ENCODE measurements around the gene PKD1L1. TPM values are rescaled to one million over a fixed set of nuclear protein-coding genes. Genes with fewer than 3 reads are reported as not detected.

PKD1L1 gene
- total and polyA plus RNA-seq, 4 donors: 0.52 to 1.2 TPM; not detected in 2

- Histone ChIP-seq H3K4me1 (ENCODE audit: control insufficient read depth in 1 of 2, insufficient read depth in 2 of 2, low read length in 2 of 2) (peaks cover 0 to 2% of the 10 kb centered on the region in 2 donors), H3K9me3 (ENCODE audit: control insufficient read depth, low read length) (no peaks in the 10 kb centered on the region), H3K27me3 (ENCODE audit: control insufficient read depth in 1 of 2, insufficient read depth in 2 of 2, low read length in 1 of 2) (no peaks in the 10 kb centered on the region), H3K27ac (ENCODE audit: low read depth in 1 of 2, low read length in 2 of 2) (no peak overlapping the region), H3K4me3 (ENCODE audit: low read length in 2 of 2) (no peak overlapping the region), H3K36me3 (ENCODE audit: control insufficient read depth in 1 of 2, insufficient read depth in 2 of 2, low read length in 1 of 2) (no peaks in the 10 kb centered on the region)
- WGBS, 2 donors: 27% methylated on average over 6 of the region's 6 CpGs
- DNase-seq (peak; percentile 78 to 90), ATAC-seq (ENCODE audit: low FRiP score) (peak; percentile 87)
- intact Hi-C loops (cut with DNase I): loop anchor here (5.0 kb wide), 2 partner anchors 47 to 382 kb away; no protein-coding TSS in a partner anchor
Measured at GRCh38 chr7:47818796-47819606, 129.3 kb downstream of the PKD1L1 start.

GRCh38 chr7:47817917-47818316, 130.3 kb downstream of the PKD1L1 start:
- Histone ChIP-seq H3K9me3 (ENCODE audit: control insufficient read depth, low read length) (no peaks in the 10 kb centered on the region), H3K4me3 (ENCODE audit: low read length in 2 of 2) (no peak overlapping the region), H3K27ac (ENCODE audit: low read depth in 1 of 2, low read length in 2 of 2) (no peak overlapping the region), H3K27me3 (ENCODE audit: control insufficient read depth in 1 of 2, insufficient read depth in 2 of 2, low read length in 1 of 2) (no peaks in the 10 kb centered on the region), H3K36me3 (ENCODE audit: control insufficient read depth in 1 of 2, insufficient read depth in 2 of 2, low read length in 1 of 2) (no peaks in the 10 kb centered on the region), H3K4me1 (ENCODE audit: control insufficient read depth in 1 of 2, insufficient read depth in 2 of 2, low read length in 2 of 2) (peaks cover 0 to 2% of the 10 kb centered on the region in 2 donors)
- DNase-seq: no peak
- no peak for ATAC-seq (ENCODE audit: low FRiP score)
- intact Hi-C loops (cut with DNase I): loop anchor here (5.0 kb wide), 2 partner anchors 46 to 381 kb away; no protein-coding TSS in a partner anchor
- WGBS, 2 donors: 95 to 97% methylated on average over 3 of the region's 3 CpGs

- ATAC-seq (ENCODE audit: low FRiP score): no peak
- Histone ChIP-seq H3K4me3 (ENCODE audit: low read length in 2 of 2) (no peak overlapping the region), H3K27me3 (ENCODE audit: control insufficient read depth in 1 of 2, insufficient read depth in 2 of 2, low read length in 1 of 2) (no peaks in the 10 kb centered on the region), H3K36me3 (ENCODE audit: control insufficient read depth in 1 of 2, insufficient read depth in 2 of 2, low read length in 1 of 2) (no peaks in the 10 kb centered on the region), H3K9me3 (ENCODE audit: control insufficient read depth, low read length) (no peaks in the 10 kb centered on the region), H3K4me1 (ENCODE audit: control insufficient read depth in 1 of 2, insufficient read depth in 2 of 2, low read length in 2 of 2) (peaks cover 0 to 2% of the 10 kb centered on the region in 2 donors), H3K27ac (ENCODE audit: low read depth in 1 of 2, low read length in 2 of 2) (no peak overlapping the region)
- intact Hi-C loops (cut with DNase I): loop anchor here (5.0 kb wide), 2 partner anchors 44 to 379 kb away; no protein-coding TSS in a partner anchor
- peak; percentile 62 to 77 for DNase-seq
- 33 to 38% methylated on average over 4 of the region's 4 CpGs for WGBS, 2 donors
Measured at GRCh38 chr7:47816647-47817046, 131.6 kb downstream of the PKD1L1 start.

- H3K4me3 ChIP-seq (ENCODE audit: low read length in 2 of 2): no peak overlapping the region
- intact Hi-C loops (cut with DNase I): loop anchor here (5.0 kb wide), 2 partner anchors 44 to 379 kb away; no protein-coding TSS in a partner anchor
- no peak for DNase-seq
- H3K27ac ChIP-seq (ENCODE audit: low read depth in 1 of 2, low read length in 2 of 2): no peak overlapping the region
- no peaks in the 10 kb centered on the region for H3K9me3 ChIP-seq (ENCODE audit: control insufficient read depth, low read length)
- WGBS, 2 donors: 95 to 98% methylated on average over 9 of the region's 9 CpGs
- no peaks in the 10 kb centered on the region for H3K27me3 ChIP-seq (ENCODE audit: control insufficient read depth in 1 of 2, insufficient read depth in 2 of 2, low read length in 1 of 2)
- ATAC-seq (ENCODE audit: low FRiP score): no peak
- H3K36me3 ChIP-seq (ENCODE audit: control insufficient read depth in 1 of 2, insufficient read depth in 2 of 2, low read length in 1 of 2): no peaks in the 10 kb centered on the region
- peaks cover 0 to 2% of the 10 kb centered on the region in 2 donors for H3K4me1 ChIP-seq (ENCODE audit: control insufficient read depth in 1 of 2, insufficient read depth in 2 of 2, low read length in 2 of 2)
Measured at GRCh38 chr7:47815867-47816266, 132.4 kb downstream of the PKD1L1 start.

- peaks cover 0 to 2% of the 10 kb centered on the region in 2 donors for H3K4me1 ChIP-seq (ENCODE audit: control insufficient read depth in 1 of 2, insufficient read depth in 2 of 2, low read length in 2 of 2)
- H3K27ac ChIP-seq (ENCODE audit: low read depth in 1 of 2, low read length in 2 of 2): no peak overlapping the region
- 86 to 95% methylated on average over 11 of the region's 11 CpGs for WGBS, 2 donors
- ATAC-seq (ENCODE audit: low FRiP score): no peak
- H3K36me3 ChIP-seq (ENCODE audit: control insufficient read depth in 1 of 2, insufficient read depth in 2 of 2, low read length in 1 of 2): no peaks in the 10 kb centered on the region
- H3K27me3 ChIP-seq (ENCODE audit: control insufficient read depth in 1 of 2, insufficient read depth in 2 of 2, low read length in 1 of 2): no peaks in the 10 kb centered on the region
- H3K4me3 ChIP-seq (ENCODE audit: low read length in 2 of 2): no peak overlapping the region
- intact Hi-C loops (cut with DNase I): loop anchor here (5.0 kb wide), 2 partner anchors 43 to 378 kb away; no protein-coding TSS in a partner anchor
- no peak for DNase-seq
- H3K9me3 ChIP-seq (ENCODE audit: control insufficient read depth, low read length): no peaks in the 10 kb centered on the region
Measured at GRCh38 chr7:47814905-47815613, 133.2 kb downstream of the PKD1L1 start.

GRCh38 chr7:47813620-47814260, 134.5 kb downstream of the PKD1L1 start:
- 85 to 92% methylated on average over 10 of the region's 10 CpGs for WGBS, 2 donors
- Histone ChIP-seq H3K27ac (ENCODE audit: low read depth in 1 of 2, low read length in 2 of 2) (no peak overlapping the region), H3K4me3 (ENCODE audit: low read length in 2 of 2) (no peak overlapping the region), H3K27me3 (ENCODE audit: control insufficient read depth in 1 of 2, insufficient read depth in 2 of 2, low read length in 1 of 2) (no peaks in the 10 kb centered on the region), H3K9me3 (ENCODE audit: control insufficient read depth, low read length) (no peaks in the 10 kb centered on the region), H3K36me3 (ENCODE audit: control insufficient read depth in 1 of 2, insufficient read depth in 2 of 2, low read length in 1 of 2) (no peaks in the 10 kb centered on the region), H3K4me1 (ENCODE audit: control insufficient read depth in 1 of 2, insufficient read depth in 2 of 2, low read length in 2 of 2) (no peaks in the 10 kb centered on the region)
- no peak for ATAC-seq (ENCODE audit: low FRiP score)
- intact Hi-C loops (cut with DNase I): no loop called here
- DNase-seq: no peak

GRCh38 chr7:47812429-47813136, 135.7 kb downstream of the PKD1L1 start:
- H3K36me3 ChIP-seq (ENCODE audit: control insufficient read depth in 1 of 2, insufficient read depth in 2 of 2, low read length in 1 of 2): no peaks in the 10 kb centered on the region
- H3K27ac ChIP-seq (ENCODE audit: low read depth in 1 of 2, low read length in 2 of 2): no peak overlapping the region
- H3K9me3 ChIP-seq (ENCODE audit: control insufficient read depth, low read length): no peaks in the 10 kb centered on the region
- no peak for DNase-seq
- ATAC-seq (ENCODE audit: low FRiP score): no peak
- H3K4me3 ChIP-seq (ENCODE audit: low read length in 2 of 2): no peak overlapping the region
- whole genome bisulfite sequencing, 2 donors: 94% methylated on average over 16 of the region's 16 CpGs
- H3K27me3 ChIP-seq (ENCODE audit: control insufficient read depth in 1 of 2, insufficient read depth in 2 of 2, low read length in 1 of 2): no peaks in the 10 kb centered on the region
- intact Hi-C loops (cut with DNase I): no loop called here
- H3K4me1 ChIP-seq (ENCODE audit: control insufficient read depth in 1 of 2, insufficient read depth in 2 of 2, low read length in 2 of 2): no peaks in the 10 kb centered on the region
